ENCODE data around the gene ZBTB22.
"Not testable (repeated sequence)": the region's sequence is repeated elsewhere in the genome, so short reads cannot be mapped to it uniquely, and the experiment has no call there.

Gene ZBTB22, protein sequence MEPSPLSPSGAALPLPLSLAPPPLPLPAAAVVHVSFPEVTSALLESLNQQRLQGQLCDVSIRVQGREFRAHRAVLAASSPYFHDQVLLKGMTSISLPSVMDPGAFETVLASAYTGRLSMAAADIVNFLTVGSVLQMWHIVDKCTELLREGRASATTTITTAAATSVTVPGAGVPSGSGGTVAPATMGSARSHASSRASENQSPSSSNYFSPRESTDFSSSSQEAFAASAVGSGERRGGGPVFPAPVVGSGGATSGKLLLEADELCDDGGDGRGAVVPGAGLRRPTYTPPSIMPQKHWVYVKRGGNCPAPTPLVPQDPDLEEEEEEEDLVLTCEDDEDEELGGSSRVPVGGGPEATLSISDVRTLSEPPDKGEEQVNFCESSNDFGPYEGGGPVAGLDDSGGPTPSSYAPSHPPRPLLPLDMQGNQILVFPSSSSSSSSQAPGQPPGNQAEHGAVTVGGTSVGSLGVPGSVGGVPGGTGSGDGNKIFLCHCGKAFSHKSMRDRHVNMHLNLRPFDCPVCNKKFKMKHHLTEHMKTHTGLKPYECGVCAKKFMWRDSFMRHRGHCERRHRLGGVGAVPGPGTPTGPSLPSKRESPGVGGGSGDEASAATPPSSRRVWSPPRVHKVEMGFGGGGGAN

DNA sequence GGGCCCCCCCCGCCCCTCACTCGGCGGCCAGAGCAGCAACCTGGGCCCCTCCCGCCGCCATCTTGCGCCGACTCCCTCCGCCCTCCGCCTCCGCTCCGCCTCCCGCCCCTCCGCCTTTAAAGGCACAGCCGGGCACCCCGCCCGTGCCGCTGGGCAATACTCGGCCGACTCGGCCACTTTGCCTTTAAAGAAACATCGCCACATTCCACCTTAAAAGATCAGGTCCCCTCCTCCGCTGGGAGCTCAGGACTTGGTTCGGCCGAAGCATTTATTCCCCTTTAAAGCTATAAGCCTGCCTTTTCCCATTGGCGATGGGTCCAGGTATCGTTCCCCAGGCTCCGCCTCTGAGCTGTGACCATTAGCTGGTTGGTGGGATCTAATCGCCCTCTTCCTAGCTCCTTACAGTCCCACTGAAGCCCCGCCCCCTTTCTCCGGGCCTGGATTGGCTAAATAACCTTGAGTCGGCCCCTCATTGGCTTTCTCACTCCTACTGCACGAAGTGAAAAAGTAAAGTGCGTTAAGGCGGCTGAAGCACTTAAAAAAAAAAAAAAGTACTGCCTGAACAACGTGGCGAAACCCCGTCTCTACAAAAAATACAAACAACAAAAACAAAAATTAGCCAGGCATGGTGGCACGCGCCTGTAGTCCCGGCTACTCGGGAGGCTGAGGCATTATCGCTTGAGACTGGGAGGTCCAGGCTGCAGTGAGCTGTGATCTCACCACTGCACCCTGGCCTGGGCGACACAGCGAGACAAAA lies at the start of gene ZBTB22:
ZBTB22 (minus strand) TSS at position 76 of the 757 bp plus-strand sequence. CDS start 828 bp downstream, outside the sequence.
- peak; percentile 90 to 99 for DNase-seq

DNA sequence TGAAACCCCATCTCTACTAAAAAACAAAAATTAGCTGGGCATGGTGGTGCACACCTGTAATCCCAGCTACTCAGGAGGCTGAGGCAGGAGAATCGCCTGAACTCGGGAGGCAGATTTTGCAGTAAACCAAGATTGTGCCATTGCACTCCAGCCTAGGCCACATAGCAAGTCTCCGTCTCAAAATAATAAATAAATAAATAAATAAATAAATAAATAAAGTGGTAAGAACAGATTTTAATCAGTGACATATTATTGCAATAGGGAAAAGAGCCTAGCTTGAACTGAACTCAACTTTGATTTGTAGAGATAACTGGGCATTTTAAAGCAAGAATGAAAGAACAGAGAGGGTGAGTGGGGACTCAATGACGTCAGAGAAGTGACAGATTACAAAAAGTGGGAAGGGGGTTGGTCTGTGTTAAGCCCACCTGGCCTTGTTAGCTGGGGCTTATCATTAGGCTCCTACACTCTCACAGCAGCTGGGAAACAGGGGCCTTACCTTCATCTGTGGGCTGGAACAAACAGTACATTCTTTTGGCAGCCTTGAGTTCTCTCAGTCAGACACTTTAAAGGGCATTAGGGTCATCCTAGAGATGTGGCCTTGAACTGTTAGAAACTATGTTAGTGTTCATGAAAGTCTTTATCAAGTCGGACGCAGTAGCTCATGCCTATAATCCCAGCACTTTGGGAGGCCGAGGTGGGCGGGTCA lies 49.6 kb upstream of the ZBTB22 start:
- DNase-seq: no peak

DNA sequence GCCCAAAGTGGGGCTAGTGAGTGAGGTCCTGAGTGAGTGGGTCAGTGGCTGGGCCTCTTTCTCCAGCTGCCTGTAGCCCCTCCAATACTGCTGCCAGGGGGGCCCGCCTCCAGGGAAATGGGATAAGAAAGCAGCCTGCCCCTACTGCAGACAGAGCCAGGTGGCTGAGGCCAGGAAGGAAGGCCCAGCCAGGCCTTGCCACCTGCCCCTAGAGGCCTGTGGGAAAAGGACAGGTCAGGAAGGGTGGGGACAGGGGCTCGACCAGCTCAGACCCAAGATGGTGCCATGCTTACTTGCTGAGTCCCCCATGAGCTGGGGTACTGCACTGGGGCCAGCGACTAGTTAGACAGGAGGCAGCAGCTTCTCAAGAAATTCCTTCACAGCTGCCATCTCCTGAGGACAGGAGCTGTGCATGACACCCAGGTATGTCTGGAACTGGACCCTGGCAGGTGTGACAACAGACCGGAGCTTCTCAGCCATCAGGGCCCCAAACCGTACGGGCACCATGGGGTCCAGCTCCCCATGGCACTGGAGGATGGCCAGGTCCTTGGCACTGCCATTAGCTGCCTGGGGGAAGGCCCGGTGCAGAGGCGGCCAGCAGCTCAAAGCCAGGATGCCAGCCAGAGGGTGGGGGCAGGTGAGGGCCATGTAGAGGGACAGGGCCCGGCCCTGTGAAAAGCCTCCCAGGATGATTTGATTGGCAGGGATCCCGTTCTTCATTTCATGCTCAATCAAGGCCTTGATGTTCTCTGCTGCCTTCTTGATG lies 47.8 kb upstream of the ZBTB22 start:
- DNase-seq: not testable (repeated sequence)

DNA sequence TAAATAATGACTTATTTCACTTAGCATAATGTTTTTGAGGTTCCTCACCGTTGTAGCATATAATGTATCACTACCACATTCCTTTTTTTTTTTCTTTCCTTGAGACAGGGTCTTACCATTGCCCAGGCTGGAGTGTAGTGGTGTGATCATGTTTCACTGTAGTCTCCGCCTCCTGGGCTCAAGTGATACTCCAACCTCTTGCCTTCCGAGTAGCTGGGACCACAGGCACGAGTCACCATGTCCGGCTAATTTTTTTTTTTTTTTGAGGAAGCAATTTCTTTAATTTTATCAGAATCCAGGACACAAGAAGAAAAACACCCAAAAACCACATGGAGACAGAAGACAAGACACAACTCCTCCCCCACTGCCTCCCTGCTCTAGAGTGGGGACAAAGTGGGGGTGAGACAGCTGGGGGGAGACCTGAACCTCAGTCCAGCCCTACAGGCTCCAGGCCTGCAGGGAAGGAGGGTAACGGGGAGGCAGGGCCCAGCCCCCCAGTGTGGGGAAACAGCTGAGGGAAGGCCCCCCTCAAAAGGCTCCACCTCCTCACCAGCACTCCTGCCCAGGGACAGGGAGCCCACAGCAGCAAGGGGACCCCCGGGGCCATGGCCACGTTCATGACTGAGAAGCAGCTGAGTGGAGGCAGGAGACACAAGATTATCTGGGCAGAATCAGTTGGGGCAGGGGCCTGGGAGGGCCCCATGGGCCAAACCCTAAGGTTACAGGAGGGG lies 47.1 kb upstream of the ZBTB22 start:
- DNase-seq: peak in 1 of 2 donors; percentile 40

DNA sequence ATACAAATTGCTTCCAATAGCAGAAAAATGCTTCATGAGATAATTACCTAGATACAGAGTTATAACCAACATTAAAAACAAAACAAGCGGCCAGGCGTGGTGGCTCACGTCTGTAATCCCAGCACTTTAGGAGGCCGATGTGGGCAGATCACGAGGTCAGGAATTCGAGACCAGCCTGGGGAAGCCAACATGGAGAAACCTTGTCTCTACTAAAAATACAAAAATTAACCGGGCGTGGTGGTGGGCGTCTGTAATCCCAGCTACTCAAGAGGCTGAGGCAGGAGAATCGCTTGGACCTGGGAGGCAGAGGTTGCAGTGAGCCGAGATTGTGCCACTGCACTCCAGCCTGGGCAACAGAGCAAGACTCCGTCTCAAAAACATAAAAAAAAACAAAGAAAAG lies 45.9 kb upstream of the ZBTB22 start:
- DNase-seq: not testable (repeated sequence)

DNA sequence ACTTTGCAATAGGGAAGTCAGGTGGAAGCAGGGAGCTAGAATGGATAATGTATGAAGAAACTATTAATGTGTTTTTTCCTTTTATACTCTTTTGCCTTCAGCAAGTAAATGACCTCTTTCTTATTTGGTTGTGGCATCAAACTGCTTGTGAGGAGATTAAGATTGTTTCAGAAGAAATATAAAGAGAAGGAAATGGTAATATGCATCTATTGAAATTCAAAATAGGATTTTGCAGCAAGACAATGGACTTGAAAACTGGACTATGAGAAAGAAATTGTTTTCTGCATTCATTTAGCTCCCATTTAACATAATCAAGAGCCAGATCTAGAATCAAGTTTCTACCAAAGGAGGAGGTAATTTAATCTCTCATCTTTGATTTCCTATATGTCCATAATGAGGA lies 41.8 kb upstream of the ZBTB22 start:
- DNase-seq: no peak

DNA sequence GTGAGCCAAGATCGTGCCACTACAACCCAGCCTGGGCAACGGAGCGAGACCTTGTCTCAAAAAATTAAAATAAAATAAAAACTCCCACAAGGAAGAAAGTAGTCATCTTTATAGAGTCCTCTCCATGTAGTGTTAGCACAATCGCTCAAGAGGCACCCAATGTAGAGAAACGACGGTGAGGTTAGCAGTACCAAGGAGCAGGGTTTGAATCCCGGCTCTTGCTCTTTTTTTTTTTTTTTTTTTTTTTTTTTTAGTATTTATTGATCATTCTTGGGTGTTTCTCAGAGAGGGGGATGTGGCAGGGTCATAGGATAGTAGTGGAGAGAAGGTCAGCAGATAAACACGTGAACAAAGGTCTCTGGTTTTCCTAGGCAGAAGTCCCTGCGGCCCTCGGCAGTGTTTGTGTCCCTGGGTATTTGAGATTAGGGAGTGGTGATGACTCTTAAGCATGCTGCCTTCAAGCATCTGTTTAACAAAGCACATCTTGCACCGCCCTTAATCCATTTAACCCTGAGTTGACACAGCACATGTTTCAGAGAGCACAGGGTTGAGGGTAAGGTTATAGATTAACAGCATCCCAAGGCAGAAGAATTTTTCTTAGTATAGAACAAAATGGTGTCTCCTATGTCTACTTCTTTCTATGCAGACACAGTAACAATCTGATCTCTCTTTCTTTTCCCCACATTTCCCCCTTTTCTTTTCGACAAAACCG lies 39.8 kb upstream of the ZBTB22 start:
- DNase-seq: not testable (repeated sequence)

DNA sequence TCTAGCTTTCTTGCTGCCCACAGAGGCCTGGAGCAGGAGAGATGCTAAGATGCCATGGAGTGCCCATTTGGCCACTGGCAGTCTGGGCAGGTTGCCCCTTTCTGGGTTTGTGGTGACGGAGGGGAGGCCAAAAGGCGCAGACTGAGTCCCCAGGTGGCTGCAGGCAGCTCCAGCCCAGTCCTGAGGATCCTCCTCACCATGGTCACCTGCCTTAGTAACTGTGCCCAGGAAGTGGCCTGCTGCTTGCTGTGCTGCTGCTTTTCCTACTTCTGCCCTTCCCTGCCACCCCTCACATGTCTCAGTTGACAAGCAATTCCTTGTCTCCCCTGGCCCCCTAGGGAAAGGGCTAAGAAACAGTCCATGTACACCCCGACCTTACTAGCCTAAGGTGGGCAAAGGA lies 38.8 kb upstream of the ZBTB22 start:
- DNase-seq: no peak

DNA sequence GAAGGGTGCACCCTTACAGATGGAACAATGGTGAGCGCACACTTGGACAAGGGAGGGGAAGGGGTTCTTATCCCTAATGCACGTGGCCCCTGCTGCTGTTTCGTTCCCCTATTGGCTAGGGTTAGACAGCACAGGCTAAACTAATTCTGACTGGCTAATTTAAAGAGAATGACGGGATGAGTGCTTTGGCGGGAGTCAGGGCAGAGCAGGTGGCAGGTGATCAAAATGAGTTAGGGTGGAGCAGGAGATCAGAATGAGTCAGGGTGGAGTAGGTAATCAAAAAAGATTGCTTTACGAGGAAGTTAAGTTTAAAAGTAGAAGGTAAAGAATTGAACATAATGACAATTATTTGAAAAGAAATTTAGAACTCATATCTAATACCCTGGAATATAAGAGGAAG lies 38.3 kb upstream of the ZBTB22 start:
- DNase-seq: not testable (repeated sequence)

DNA sequence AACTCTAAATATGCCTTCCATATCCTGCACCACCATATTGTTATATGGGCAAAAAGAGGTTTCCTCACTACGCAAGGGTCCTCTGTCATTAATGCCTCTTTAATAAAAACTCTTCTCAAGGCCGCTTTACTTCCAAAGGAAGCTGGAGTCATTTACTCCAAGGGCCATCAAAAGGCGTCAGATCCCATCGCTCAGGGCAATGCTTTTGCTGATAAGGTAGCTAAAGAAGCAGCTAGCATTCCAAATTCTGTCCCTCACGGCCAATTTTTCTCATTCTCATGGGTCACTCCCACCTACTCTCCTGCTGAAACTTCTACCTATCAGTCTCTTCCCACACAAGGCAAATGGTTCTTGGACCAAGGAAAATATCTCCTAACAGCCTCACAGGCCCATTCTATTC lies 30.3 kb upstream of the ZBTB22 start:
- DNase-seq: no peak

DNA sequence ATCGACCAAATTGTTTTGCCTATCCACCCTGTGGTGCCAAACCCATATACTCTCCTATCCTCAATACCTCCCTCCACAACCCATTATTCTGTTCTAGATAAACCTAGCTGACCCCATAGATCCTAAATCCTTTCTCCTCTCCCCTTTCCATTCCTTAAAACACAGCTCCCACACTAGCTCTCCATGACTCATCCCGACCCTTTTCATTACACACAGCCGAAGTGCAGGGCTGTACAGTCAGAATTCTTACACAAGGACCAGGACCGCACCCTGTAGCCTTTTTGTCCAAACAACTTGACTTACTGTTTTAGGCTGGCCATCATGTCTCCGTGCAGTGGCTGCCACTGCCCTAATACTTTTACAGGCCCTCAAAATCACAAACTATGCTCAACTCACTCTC lies 29.4 kb upstream of the ZBTB22 start:
- DNase-seq: not testable (repeated sequence)

DNA sequence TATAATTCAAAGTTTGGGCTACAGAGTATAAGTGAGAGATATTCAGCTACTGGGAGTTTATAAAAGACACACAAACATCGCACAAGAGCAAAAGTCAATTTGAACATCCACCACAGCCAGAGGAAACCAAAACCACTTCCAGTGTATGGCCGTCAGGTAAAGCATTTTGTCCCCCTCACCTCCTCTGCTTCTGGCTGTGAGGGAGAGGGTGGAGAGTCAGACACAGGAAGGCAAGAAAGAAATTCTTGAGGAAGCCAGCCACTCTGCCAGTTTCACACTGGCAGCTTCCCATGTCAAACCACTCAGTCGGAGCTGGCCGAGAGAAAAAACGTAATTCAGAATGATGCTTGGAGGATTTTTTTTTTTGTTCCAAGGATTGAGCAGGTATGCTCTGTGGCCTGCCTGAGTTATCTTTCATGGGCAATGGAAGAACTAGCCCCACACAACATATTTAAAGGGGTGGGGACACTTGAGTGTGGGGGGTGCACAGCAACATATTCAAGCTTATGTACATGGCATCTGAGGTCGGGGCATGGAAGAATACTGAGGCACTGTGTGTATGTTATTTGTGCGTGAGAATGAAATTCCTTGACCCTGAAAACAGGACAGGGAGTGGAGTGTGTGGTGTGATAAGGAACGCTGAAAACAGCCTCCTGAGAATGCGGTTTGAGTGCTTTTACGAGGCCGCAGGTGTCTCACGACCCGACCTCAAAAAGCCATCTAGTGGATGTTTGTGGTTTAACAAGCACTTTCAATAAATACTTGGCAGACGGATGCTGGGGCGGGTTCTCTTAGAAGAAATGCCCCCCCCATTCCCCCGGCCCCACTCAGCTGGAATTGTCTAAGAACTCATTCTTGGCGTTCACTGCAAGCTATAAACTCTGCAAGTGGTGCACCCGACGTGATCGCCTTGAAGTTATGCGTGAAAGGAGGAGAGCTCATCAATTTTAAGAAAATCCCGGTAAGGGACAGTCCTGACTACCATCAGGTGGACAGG lies 27.5 kb upstream of the ZBTB22 start:
- peak in 1 of 2 donors; percentile 73 for DNase-seq

DNA sequence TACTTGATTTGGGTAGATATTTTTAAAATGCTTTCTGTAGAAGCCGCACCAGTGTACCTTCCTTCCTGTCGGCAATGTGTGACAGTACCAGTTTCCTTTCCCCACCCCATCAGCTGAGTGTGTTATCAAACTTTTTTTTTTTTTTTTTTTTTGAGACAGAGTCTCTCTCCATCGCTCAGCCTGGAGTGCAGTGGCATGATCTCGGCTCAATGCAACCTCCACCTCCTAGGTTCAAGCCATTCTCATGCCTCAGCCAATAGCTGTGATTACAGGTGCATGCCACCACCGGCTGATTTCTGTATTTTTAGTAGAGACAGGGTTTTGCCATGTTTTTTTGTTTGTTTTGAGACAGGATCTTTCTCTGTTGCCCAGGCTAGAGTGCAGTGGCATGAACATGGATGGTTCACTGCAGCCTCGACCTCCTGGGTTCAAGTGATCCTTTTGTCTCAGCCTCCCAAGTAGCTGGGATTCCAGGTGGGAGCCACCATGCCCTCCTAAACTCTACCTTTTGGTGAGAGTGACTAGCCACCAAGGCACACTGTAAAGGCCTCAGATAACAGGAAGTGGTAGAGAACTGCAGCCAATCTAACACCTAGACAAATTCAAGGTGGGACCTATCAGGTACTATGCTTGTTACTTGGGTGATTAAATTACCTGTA lies 26.5 kb upstream of the ZBTB22 start:
- DNase-seq: no peak

DNA sequence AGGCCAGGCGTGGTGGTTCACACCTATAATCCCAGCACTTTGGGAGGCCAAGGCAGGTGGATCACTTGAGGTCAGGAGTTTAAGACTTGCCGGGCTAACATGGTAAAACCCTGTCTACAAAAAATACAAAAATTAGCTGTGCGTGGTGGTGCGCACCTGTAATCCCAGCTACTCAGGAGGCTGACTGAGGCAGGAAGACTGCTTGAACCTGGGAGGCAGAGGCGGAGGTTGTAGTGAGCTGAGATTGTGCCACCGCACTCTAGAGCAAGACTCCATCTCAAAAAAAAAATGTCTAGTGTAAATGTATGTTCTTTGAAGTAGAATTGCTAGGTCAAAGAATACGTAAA lies 26.0 kb upstream of the ZBTB22 start:
- not testable (repeated sequence) for DNase-seq

DNA sequence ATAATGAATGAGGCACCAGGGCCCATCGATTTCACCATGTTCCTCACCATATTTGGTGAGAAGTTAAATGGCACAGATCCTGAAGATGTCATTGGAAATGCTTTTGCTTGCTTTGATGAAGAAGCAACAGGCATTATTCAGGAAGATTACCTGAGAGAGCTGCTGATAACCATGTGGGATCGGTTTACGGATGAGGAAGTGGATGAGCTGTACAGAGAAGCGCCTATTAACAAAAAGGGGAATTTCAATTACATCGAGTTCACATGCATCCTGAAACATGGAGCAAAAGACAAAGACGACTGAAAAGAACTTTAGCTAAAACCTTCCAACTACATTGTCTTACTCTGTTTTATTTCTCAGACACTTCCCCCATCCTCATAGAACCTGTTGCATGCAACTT lies 21.6 kb upstream of the ZBTB22 start:
- DNase-seq: no peak

DNA sequence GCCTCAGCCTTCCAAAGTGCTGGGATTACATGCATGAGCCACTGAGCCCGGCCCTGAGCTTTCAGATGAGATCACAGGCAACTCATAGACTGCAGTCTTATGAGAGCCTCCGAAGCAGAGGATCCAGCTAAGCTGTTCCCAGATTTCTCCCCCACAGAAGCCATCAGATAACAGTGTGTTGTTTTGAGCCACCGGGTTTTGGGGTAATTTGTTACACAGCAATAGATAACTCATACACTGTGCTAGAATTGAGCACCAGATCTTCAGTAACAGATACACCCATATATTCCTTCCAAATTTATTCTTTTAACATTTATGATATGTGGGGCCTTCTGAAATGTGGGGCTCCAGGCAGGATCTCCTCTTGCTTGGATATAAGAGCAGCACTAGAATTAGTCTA lies 19.0 kb upstream of the ZBTB22 start:
- DNase-seq: no peak

DNA sequence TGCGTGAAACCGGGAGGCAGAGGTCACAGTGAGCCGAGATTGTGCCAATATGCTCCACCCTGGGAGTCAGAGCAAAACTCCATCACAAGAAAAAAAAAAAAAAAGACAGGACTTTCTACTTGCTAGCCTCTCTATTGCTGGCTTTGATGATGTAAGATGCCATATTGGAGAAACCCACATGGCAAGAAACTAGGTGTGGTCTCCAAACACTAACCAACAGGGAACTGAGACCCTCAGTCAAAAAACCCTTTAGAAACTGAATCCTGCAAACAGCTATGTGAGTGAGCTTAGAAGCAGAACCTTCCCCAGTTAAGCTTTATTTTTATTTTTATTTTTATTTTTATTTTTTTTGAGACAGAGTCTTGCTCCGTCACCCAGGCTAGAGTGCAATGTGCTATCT lies 18.4 kb upstream of the ZBTB22 start:
- no peak for DNase-seq

DNA sequence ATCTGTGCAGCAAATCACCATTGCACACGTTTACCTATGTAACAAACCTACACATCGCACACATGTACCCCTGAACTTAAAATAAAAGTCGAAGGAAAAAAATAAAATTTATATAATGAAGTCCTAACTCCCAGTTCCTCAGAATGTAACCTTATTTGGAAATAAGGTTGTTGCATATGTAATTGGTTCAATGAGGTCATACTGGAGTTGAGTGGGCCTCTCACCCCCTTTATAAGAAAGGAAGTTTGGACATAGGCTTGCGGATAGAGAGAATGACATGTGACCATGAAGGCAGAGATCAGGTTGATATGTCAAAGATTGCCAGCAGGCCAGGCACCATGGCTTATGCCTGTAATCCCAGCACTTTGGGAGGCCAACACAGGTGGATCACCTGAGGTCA lies 16.1 kb upstream of the ZBTB22 start:
- DNase-seq: no peak

DNA sequence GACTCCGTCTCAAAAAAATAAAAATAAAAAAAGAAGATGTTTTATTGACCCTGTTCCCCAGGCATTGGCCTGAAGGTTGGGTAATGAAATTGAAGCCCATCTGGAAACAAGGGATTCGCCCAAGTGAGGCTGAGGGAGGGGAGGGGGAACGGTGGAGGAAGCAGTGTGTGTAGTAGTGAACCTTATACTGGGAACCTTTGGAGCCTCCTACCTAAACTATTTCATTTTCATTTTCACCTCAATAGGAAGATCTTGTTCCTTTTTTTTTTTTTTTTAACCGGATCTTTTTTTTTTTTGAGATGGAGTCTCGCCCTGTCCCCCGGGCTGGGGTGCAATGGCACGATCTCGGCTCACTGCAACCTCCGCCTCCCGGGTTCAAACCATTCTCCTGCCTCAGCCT lies 13.2 kb upstream of the ZBTB22 start:
- DNase-seq: peak in 1 of 2 donors; percentile 34
